Neural cell (in vitro differentiated cells): Measurements from ENCODE around the gene ZSCAN32. TPM values are rescaled to one million over a fixed set of nuclear protein-coding genes. Genes with fewer than 3 reads are reported as not detected.

ENCODE experiments used
- polyA plus RNA-seq: library from polyadenylated mRNA; depleted of rRNA; stranded (reverse); fragments of >200 nt; gene quantifications from 2 replicates; pipeline ENCODE4 v1.2.3, GENCODE V29; 2014

The ZSCAN32 gene
- polyA plus RNA-seq, 1 donor from 2014 or later = 22.0 TPM

Other genes with a start within 250 kb of the ZSCAN32 start
- gene OR1F1, start 212.8 kb downstream of the ZSCAN32 start, polyA plus RNA-seq = 2.5 and 2.7 TPM in 2 replicates
- 20.8 and 23.0 TPM in 2 replicates for gene ZNF200, start 165.8 kb downstream of the ZSCAN32 start, polyA plus RNA-seq
- not detected in 2 replicates for gene MEFV, start 144.4 kb downstream of the ZSCAN32 start, polyA plus RNA-seq
- 65.4 and 88.4 TPM in 2 replicates for gene ZNF263, start 117.5 kb downstream of the ZSCAN32 start, polyA plus RNA-seq
- 21.7 and 25.2 TPM in 2 replicates for gene TIGD7, start 95.6 kb downstream of the ZSCAN32 start, polyA plus RNA-seq
- gene ZNF75A, start 95.5 kb downstream of the ZSCAN32 start, polyA plus RNA-seq = 58.3 and 76.0 TPM in 2 replicates
- 0.22 TPM in 1 of 2 replicates, not detected in the other for gene OR2C1, start 45.1 kb downstream of the ZSCAN32 start, polyA plus RNA-seq
- gene ZNF174, start 211 bp upstream of the ZSCAN32 start, polyA plus RNA-seq = 13.0 and 14.8 TPM in 2 replicates
- gene ZNF597, start 42.5 kb upstream of the ZSCAN32 start, polyA plus RNA-seq = 1.8 and 2.0 TPM in 2 replicates
- 15.1 and 32.0 TPM in 2 replicates for gene NAA60, start 42.7 kb upstream of the ZSCAN32 start, polyA plus RNA-seq
- not detected in 2 replicates for gene C16orf90, start 94.5 kb upstream of the ZSCAN32 start, polyA plus RNA-seq
- gene CLUAP1, start 100.0 kb upstream of the ZSCAN32 start, polyA plus RNA-seq = 40.8 and 46.6 TPM in 2 replicates
- 0.30 and 0.57 TPM in 2 replicates for gene NLRC3, start 176.4 kb upstream of the ZSCAN32 start, polyA plus RNA-seq
- gene SLX4, start 210.6 kb upstream of the ZSCAN32 start, polyA plus RNA-seq = 2.9 and 4.8 TPM in 2 replicates